CD14-positive monocyte (primary cell): ENCODE data around the gene REN. TPM values are rescaled to one million over a fixed set of nuclear protein-coding genes. Genes with fewer than 3 reads are reported as not detected.

Experiments used
- DNase-seq, 3 donors: peaks; one replicate each; pipeline ENCODE4 v3.0.0-alpha.2; 2011 to 2022
- H2AFZ ChIP-seq: 2 replicates; pipeline ENCODE4 v1.6.0; 2012; ENCODE audit warnings: mild to moderate bottlenecking, low read depth, low read length, inconsistent platforms; ENCODE audit not compliant: insufficient read depth, poor library complexity, severe bottlenecking
- H3K27ac ChIP-seq, 2 donors: 1 replicate in 1 of 2; 2 replicates in 1 of 2; pipeline ENCODE4 v1.5.1; 2012 to 2013; ENCODE audit warnings: low read length in 2 of 2, control low read depth in 1 of 2, inconsistent platforms in 1 of 2, low read depth in 1 of 2, mild to moderate bottlenecking in 1 of 2
- H3K27me3 ChIP-seq, 2 donors: one replicate each; pipeline versions ENCODE4 v1.6.0 to v1.6.1; 2011 to 2013; ENCODE audit warnings: low read length in 2 of 2; ENCODE audit not compliant: control insufficient read depth in 2 of 2, insufficient read depth in 2 of 2
- H3K36me3 ChIP-seq, 2 donors: replicated peaks in 1 of 2; 1 replicate in 1 of 2; 2 replicates in 1 of 2; pipeline versions ENCODE4 v1.5.1 to v1.6.1; 2012 to 2013; ENCODE audit warnings: low read length in 2 of 2, control low read depth in 1 of 2, inconsistent platforms in 1 of 2, mild to moderate bottlenecking in 1 of 2; ENCODE audit not compliant: insufficient read depth in 2 of 2, control insufficient read depth in 1 of 2
- H3K4me1 ChIP-seq, 2 donors: 1 replicate in 1 of 2; 2 replicates in 1 of 2; pipeline versions ENCODE4 v1.5.1 to v1.6.1; 2012 to 2013; ENCODE audit warnings: low read length in 2 of 2, control low read depth in 1 of 2, inconsistent platforms in 1 of 2, mild to moderate bottlenecking in 1 of 2, moderate library complexity in 1 of 2; ENCODE audit not compliant: insufficient read depth in 2 of 2, control insufficient read depth in 1 of 2
- H3K4me2 ChIP-seq: replicated peaks from 2 replicates; pipeline ENCODE3; 2012; ENCODE audit warnings: low read length, moderate library complexity, mild to moderate bottlenecking; ENCODE audit not compliant: poor library complexity, severe bottlenecking; ENCODE audit errors: extremely low read depth
- H3K4me3 ChIP-seq, 3 experiments: fragments of 200-600 bp in 1 of 3; sonication (generic) in 1 of 3; replicated peaks in 1 of 3; 1 replicate in 2 of 3; 2 replicates in 1 of 3; pipeline ENCODE4 v1.5.1; 2011 to 2013; ENCODE audit warnings: low read length in 3 of 3, mild to moderate bottlenecking in 3 of 3, control low read depth in 2 of 3, low read depth in 2 of 3, inconsistent platforms in 1 of 3, moderate library complexity in 1 of 3
- H3K79me2 ChIP-seq: 2 replicates; pipeline ENCODE4 v1.6.0; 2012; ENCODE audit warnings: mild to moderate bottlenecking, control low read depth, inconsistent platforms, low read length, moderate library complexity; ENCODE audit not compliant: insufficient read depth
- H3K9ac ChIP-seq: 2 replicates; pipeline ENCODE4 v1.6.0; 2017; ENCODE audit warnings: low read length, mild to moderate bottlenecking; ENCODE audit not compliant: insufficient read depth, poor library complexity, severe bottlenecking
- H3K9me3 ChIP-seq, 2 donors: replicated peaks in 1 of 2; 1 replicate in 1 of 2; 2 replicates in 1 of 2; pipeline versions ENCODE4 v1.5.1 to v1.6.1; 2012 to 2013; ENCODE audit warnings: low read length in 2 of 2, control low read depth in 1 of 2; ENCODE audit not compliant: control insufficient read depth in 1 of 2, insufficient read depth in 1 of 2
- H4K20me1 ChIP-seq: 2 replicates; pipeline ENCODE4 v1.6.0; 2012; ENCODE audit warnings: mild to moderate bottlenecking, low read length, control low read depth, moderate library complexity; ENCODE audit not compliant: insufficient read depth
- H3K27ac Mint-ChIP-seq, 7 donors: one replicate each; pipeline ENCODE4 v1.8.0; 2020; ENCODE audit warnings: mild to moderate bottlenecking in 7 of 7, mixed read lengths in 7 of 7, moderate library complexity in 6 of 7, inconsistent platforms in 2 of 7
- H3K27me3 Mint-ChIP-seq, 3 donors: one replicate each; pipeline ENCODE4 v1.8.0; 2021 to 2022; ENCODE audit warnings: low read depth in 3 of 3, mild to moderate bottlenecking in 3 of 3, mixed read lengths in 3 of 3, moderate library complexity in 3 of 3, inconsistent platforms in 1 of 3
- H3K36me3 Mint-ChIP-seq, 2 donors: one replicate each; pipeline ENCODE4 v1.8.0; 2020; ENCODE audit warnings: mixed read lengths in 2 of 2, inconsistent platforms in 1 of 2, mild to moderate bottlenecking in 1 of 2
- H3K4me1 Mint-ChIP-seq: one replicate; pipeline ENCODE4 v1.8.0; 2020; ENCODE audit warnings: mild to moderate bottlenecking, mixed read lengths
- H3K4me3 Mint-ChIP-seq, 2 donors: one replicate each; pipeline ENCODE4 v1.8.0; 2020; ENCODE audit warnings: mild to moderate bottlenecking in 2 of 2, mixed read lengths in 2 of 2, moderate library complexity in 1 of 2
- H3K9me3 Mint-ChIP-seq, 7 donors: one replicate each; pipeline ENCODE4 v1.8.0; 2020 to 2022; ENCODE audit warnings: mixed read lengths in 7 of 7, mild to moderate bottlenecking in 6 of 7, moderate library complexity in 6 of 7, inconsistent platforms in 2 of 7
- WGBS: methylation state at CpG from one replicate; pipeline ENCODE4 v1.1.5; 2013; ENCODE audit warnings: missing lambda C conversion rate; ENCODE audit not compliant: insufficient coverage; 5-methylcytosine and 5-hydroxymethylcytosine counted together
- intact Hi-C, 2 donors: fragments of 100-400 bp; cut with micrococcal nuclease; formaldehyde crosslinking; loops; one replicate each; pipeline versions ENCODE4 v1.15.0 to v1.15.1; 2023
- polyA plus RNA-seq, 3 donors: library from polyadenylated mRNA; depleted of rRNA in 1 of 3; unstranded in 2 of 3; stranded (reverse) in 1 of 3; fragments of 300-500 nt in 2 of 3; fragments of >200 nt in 1 of 3; fragmentation: Illumina TruSeq in 2 of 3; gene quantifications; 1 replicate in 2 of 3; 2 replicates in 1 of 3; pipeline ENCODE4 v1.2.3, GENCODE V29; 2012 to 2021
- TF ChIP-seq, protein P1 (sequence below): fragments of 200-600 bp; IDR thresholded peaks from one replicate; pipeline ENCODE4 v1.8.0; 2022; ENCODE audit warnings: antibody characterized with exemption, mild to moderate bottlenecking

REN gene
- polyA plus RNA-seq, 3 donors = not detected

DNA sequence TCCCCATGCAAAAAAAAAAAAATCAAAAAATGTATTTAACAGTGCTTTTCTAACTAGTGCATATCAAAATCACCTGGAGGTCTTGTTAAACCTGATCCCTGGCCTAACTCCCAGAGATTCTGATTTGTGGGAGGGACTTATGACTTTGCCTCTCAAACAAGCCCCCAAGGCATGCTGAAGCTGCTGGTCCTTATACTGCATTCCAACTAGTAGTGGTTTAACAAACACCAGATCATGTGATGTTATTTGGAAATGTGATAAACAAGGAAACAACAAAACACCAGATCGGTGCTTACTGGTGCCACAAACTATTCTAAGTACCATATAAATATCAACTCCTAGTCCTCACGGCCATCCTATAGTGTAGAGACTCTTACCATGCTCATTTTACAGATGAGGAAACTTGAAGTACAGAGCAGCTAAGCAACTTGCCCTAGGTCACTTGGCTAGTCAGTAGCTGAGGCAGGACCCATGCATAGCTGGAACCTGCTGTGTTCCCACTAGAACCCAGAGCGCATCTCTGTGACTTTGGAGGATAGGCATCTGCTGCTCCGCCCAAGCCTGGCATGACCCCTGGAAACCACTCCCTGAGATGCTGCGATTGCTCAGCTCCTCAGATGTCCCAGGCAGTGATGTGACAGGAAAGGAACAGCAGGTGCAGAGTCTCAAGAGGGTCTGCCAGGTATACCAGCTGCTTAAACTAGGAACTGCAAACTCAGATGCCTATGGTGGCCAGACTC is 55.1 kb downstream of the REN start:
- H3K4me3 ChIP-seq = no peak overlapping the region
- Mint-ChIP-seq H3K36me3 (no peaks in the 10 kb centered on the region), H3K4me3 (no peak overlapping the region), H3K4me1 (peaks cover 17% of the 10 kb centered on the region), H3K9me3 (peaks cover 0 to 2% (median 0%) of the 10 kb centered on the region in 7 donors), H3K27me3 (peaks cover 15 to 23% (median 18%) of the 10 kb centered on the region in 3 donors), H3K27ac (no peak overlapping the region)
- intact Hi-C loops = no loop called here
- H3K4me2 ChIP-seq = no peak overlapping the region
- H3K79me2 ChIP-seq = no peaks in the 10 kb centered on the region
- no peak overlapping the region for H3K9ac ChIP-seq
- no peak overlapping the region for H2AFZ ChIP-seq
- H3K27ac ChIP-seq = no peak overlapping the region
- 96% methylated on average over 5 of the region's 5 CpGs for WGBS
- TF ChIP-seq, protein P1, sequence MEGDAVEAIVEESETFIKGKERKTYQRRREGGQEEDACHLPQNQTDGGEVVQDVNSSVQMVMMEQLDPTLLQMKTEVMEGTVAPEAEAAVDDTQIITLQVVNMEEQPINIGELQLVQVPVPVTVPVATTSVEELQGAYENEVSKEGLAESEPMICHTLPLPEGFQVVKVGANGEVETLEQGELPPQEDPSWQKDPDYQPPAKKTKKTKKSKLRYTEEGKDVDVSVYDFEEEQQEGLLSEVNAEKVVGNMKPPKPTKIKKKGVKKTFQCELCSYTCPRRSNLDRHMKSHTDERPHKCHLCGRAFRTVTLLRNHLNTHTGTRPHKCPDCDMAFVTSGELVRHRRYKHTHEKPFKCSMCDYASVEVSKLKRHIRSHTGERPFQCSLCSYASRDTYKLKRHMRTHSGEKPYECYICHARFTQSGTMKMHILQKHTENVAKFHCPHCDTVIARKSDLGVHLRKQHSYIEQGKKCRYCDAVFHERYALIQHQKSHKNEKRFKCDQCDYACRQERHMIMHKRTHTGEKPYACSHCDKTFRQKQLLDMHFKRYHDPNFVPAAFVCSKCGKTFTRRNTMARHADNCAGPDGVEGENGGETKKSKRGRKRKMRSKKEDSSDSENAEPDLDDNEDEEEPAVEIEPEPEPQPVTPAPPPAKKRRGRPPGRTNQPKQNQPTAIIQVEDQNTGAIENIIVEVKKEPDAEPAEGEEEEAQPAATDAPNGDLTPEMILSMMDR = no peak
- H3K9me3 ChIP-seq = no peaks in the 10 kb centered on the region
- no peaks in the 10 kb centered on the region for H3K36me3 ChIP-seq
- H4K20me1 ChIP-seq = no peaks in the 10 kb centered on the region
- peaks cover 15 to 17% of the 10 kb centered on the region in 2 donors for H3K4me1 ChIP-seq
- H3K27me3 ChIP-seq = peaks cover 0 to 2% of the 10 kb centered on the region in 2 donors
- no peak for DNase-seq

DNA sequence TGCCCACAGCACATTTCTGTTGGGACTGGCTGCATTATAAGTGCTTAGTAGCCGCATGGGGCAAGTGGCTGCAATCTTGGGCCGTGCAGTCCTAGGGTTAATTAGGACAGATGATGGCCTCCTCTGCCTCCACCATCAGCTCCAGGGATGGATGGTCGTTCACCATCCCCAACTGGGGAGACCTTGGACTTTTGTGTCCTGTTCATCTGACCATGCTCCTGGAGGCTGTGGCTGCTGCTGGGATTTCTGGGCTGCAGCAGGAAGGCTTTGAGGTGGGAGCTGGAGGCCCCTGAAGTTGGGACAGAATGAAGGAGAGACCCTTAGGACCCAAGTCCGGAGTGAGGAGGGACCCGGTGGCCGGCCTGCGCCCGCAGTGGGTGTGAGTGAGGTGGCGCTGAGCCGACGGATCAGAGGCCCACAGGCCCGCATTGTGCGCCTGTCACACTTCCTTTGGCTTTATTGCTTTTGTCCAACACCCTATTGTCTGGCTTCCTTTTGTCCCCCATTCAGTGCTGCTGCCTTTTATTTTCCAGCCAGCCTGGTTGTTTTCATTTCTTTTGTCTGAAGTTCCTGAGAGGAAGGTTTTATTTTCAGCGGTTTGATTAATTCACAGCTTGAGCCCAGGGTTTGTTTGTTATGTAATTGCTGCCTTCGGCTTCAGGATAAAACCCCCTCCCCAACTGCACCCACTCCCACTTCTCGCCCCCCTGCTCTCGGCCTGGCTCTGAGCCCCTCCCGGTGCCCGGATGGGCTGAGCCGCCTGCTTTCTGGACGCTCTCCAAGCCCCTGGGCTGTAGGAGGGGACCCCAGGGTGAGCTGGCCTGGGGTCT is 57.6 kb downstream of the REN start:
- Histone ChIP-seq H4K20me1 (no peaks in the 10 kb centered on the region), H2AFZ (no peak overlapping the region), H3K4me3 (no peak overlapping the region), H3K79me2 (no peaks in the 10 kb centered on the region), H3K4me1 (no peaks in the 10 kb centered on the region), H3K4me2 (no peak overlapping the region), H3K9me3 (no peaks in the 10 kb centered on the region), H3K27ac (no peak overlapping the region), H3K36me3 (no peaks in the 10 kb centered on the region), H3K27me3 (peaks cover 0 to 8% of the 10 kb centered on the region in 2 donors), H3K9ac (no peak overlapping the region)
- peaks cover 0 to 2% (median 0%) of the 10 kb centered on the region in 7 donors for H3K9me3 Mint-ChIP-seq
- intact Hi-C loops = no loop called here
- TF ChIP-seq, protein P1 = no peak
- H3K36me3 Mint-ChIP-seq = no peaks in the 10 kb centered on the region
- H3K4me1 Mint-ChIP-seq = peaks cover 4% of the 10 kb centered on the region
- 53% methylated on average over 11 of the region's 21 CpGs for WGBS
- H3K27ac Mint-ChIP-seq = peak overlapping the region in 1 of 7 donors; percentile 51
- no peak for DNase-seq
- H3K27me3 Mint-ChIP-seq = peaks cover 19 to 40% (median 23%) of the 10 kb centered on the region in 3 donors
- peak overlapping the region in 1 of 2 donors; percentile 30 for H3K4me3 Mint-ChIP-seq
